Measurements from ENCODE around the gene PPIE.

Gene PPIE

DNA sequence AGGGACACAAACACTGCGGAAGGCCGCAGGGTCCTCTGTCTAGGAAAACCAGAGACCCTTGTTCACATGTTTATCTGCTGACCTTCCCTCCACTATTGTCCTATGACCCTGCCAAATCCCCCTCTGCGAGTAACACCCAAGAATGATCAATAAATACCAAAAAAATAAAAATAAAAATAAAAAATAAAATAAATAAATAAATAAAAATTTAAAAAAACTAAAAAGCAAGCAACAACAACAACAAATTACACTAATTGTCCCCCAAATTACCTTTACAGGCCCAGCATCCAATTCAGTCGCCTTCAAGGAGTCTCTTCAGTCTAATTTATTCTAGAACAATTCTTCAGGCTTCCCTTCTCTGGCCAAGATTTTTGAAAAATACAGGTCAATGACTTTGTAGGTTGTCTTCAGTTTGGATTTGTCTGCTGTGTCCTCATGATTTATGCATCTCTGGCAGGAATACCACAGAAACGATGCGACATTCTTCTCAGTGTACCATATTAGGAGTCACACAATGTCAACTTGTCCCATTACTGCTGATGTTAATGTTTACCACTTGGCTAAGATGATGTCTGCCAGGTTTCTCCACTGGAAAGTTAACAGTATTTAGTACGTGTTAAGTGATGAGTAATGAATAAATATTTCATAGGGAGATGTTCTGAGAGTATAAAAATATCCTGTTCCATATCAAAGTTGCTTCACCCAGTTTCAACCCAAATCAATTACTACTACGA is 70.3 kb downstream of the PPIE start:
- no peak for DNase-seq

DNA sequence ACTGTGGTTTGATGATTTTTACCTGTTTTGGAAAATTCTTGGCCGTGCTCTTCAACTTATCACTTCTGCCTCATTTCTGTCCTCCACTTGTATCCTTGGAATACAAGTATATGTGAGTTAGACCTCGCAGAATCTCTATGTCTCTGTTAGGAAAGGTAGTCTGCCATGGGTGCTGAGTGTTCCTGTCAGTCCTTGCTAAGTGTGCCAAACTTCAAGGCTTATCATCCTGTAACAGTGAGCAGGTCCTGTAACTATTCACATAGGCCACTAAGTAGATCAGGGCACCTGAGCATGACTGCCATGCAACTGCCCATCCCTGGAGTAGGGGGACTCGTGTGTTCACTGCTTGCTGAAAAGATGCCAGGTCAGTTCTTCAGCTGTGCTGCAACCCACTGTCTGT is 74.2 kb downstream of the PPIE start:
- no peak for DNase-seq

Measured in T-helper 2 cell (primary cell).